Esophagus squamous epithelium (tissue), 5 donors: ENCODE data around the gene CACNG1. TPM values are rescaled to one million over a fixed set of nuclear protein-coding genes. Genes with fewer than 3 reads are reported as not detected.

Source experiments
- DNase-seq: peaks from one replicate; lab custom pipeline; 2025; lab: John Stamatoyannopoulos, UW
- H3K27ac ChIP-seq, 4 donors: fragments of 200-600 bp; sonication (generic); one replicate each; pipeline ENCODE4 v1.5.1; 2016 to 2019; ENCODE audit warnings: mild to moderate bottlenecking in 1 of 4
- H3K27me3 ChIP-seq, 4 donors: fragments of 200-600 bp; sonication (generic); 1 replicate in 3 of 4; 2 replicates in 1 of 4; pipeline versions ENCODE4 v1.5.1 to v1.6.0; 2017 to 2021; ENCODE audit warnings: antibody characterized with exemption in 1 of 4
- H3K36me3 ChIP-seq, 3 donors: fragments of 200-600 bp; sonication (generic); one replicate each; pipeline ENCODE4 v1.5.1; 2016 to 2019
- H3K4me1 ChIP-seq, 3 donors: fragments of 200-600 bp; sonication (generic); one replicate each; pipeline ENCODE4 v1.5.1; 2017 to 2019
- H3K4me3 ChIP-seq, 4 donors: fragments of 200-600 bp; sonication (generic); 1 replicate in 3 of 4; 2 replicates in 1 of 4; pipeline ENCODE4 v1.5.1; 2016 to 2019; ENCODE audit warnings: mild to moderate bottlenecking in 2 of 4, moderate library complexity in 1 of 4
- H3K9me3 ChIP-seq, 3 donors: fragments of 200-600 bp; sonication (generic); one replicate each; pipeline ENCODE4 v1.5.1; 2016 to 2019
- POLR2A ChIP-seq, 4 donors: fragments of 450-650 bp; IDR thresholded peaks; one replicate each; pipeline ENCODE4 v1.6.1; 2017; ENCODE audit warnings: antibody characterized with exemption in 4 of 4, mild to moderate bottlenecking in 4 of 4, moderate library complexity in 3 of 4
- intact Hi-C: fragments of 100-400 bp; cut with DNase I; formaldehyde crosslinking; loops from one replicate; pipeline ENCODE4 v1.15.0; 2022
- total RNA-seq, 4 donors: library from RNA; depleted of rRNA; stranded (reverse); fragments of >200 nt; gene quantifications; one replicate each; pipeline ENCODE4 v1.1.0, GENCODE V29; 2016
- TF ChIP-seq, protein P1 (sequence below), 6 experiments: fragments of 450-650 bp in 4 of 6; fragments of 200-600 bp in 2 of 6; sonication (generic) in 2 of 6; IDR thresholded peaks; one replicate each; pipeline ENCODE4 v1.5.1; 2016 to 2019; ENCODE audit warnings: antibody characterized with exemption in 6 of 6, mild to moderate bottlenecking in 4 of 6, moderate library complexity in 4 of 6
- donor health status: DM: yes; HTN: yes; CAD: no.

Gene CACNG1
- total RNA-seq, 4 donors from 2014 or later, result not detected

DNA sequence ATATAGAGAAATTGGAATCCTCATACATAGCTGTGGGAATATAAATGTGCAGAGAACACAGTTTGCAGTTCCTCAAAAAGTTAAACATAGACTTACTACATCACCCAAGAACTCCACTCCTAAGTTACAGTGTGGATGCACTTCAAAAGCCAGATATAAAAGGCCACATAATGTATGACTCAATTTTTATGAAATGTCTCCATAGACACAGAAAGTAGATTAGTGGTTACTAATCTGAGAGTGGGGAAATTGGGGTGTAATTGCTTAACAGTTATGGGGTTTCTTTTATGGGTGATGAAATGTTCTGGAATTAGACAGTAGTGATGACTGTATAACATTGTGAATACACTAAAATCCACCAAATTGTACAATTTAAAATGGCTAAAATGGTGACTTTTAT, 60.9 kb downstream of the CACNG1 start:
- intact Hi-C loops, result no loop called here
- Histone ChIP-seq H3K36me3 (peaks cover 5 to 71% (median 13%) of the 10 kb centered on the region in 3 donors), H3K4me3 (no peak overlapping the region), H3K27ac (no peak overlapping the region), H3K9me3 (no peaks in the 10 kb centered on the region), H3K4me1 (no peaks in the 10 kb centered on the region), H3K27me3 (no peaks in the 10 kb centered on the region)
- no peak for DNase-seq
- no peak for TF ChIP-seq POLR2A (IDR thresholded peaks at IDR 0.05)
- TF ChIP-seq, protein P1, sequence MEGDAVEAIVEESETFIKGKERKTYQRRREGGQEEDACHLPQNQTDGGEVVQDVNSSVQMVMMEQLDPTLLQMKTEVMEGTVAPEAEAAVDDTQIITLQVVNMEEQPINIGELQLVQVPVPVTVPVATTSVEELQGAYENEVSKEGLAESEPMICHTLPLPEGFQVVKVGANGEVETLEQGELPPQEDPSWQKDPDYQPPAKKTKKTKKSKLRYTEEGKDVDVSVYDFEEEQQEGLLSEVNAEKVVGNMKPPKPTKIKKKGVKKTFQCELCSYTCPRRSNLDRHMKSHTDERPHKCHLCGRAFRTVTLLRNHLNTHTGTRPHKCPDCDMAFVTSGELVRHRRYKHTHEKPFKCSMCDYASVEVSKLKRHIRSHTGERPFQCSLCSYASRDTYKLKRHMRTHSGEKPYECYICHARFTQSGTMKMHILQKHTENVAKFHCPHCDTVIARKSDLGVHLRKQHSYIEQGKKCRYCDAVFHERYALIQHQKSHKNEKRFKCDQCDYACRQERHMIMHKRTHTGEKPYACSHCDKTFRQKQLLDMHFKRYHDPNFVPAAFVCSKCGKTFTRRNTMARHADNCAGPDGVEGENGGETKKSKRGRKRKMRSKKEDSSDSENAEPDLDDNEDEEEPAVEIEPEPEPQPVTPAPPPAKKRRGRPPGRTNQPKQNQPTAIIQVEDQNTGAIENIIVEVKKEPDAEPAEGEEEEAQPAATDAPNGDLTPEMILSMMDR (IDR thresholded peaks at IDR 0.05), result no peak

Other genes with a start within 250 kb of the CACNG1 start
- not detected for gene CACNG5, start 209.4 kb upstream of the CACNG1 start, total RNA-seq
- under 1 TPM in 3 of 4 donors, not detected in 1; 0.08 to 0.38 (median 0.31) TPM for gene CACNG4, start 79.8 kb upstream of the CACNG1 start, total RNA-seq
- gene HELZ, start 200.6 kb downstream of the CACNG1 start, total RNA-seq, result 10 to 100 TPM; 11.4 to 42.5 (median 26.8) TPM